Vagina (tissue), 2 donors: ENCODE measurements around the gene HDAC7.

ENCODE experiments used
- POLR2A ChIP-seq, 2 donors: fragments of 450-650 bp; IDR thresholded peaks; one replicate each; pipeline ENCODE4 v1.6.1; 2017; ENCODE audit warnings: antibody characterized with exemption in 2 of 2, mild to moderate bottlenecking in 2 of 2, moderate library complexity in 2 of 2
- TF ChIP-seq, protein P1 (sequence below), 3 experiments: fragments of 450-650 bp in 2 of 3; fragments of 200-600 bp in 1 of 3; sonication (generic) in 1 of 3; IDR thresholded peaks; one replicate each; pipeline ENCODE4 v1.5.1; 2017 to 2019; ENCODE audit warnings: antibody characterized with exemption in 3 of 3, mild to moderate bottlenecking in 2 of 3, moderate library complexity in 2 of 3

- no peak for TF ChIP-seq POLR2A (IDR thresholded peaks at IDR 0.05)
- TF ChIP-seq, protein P1, sequence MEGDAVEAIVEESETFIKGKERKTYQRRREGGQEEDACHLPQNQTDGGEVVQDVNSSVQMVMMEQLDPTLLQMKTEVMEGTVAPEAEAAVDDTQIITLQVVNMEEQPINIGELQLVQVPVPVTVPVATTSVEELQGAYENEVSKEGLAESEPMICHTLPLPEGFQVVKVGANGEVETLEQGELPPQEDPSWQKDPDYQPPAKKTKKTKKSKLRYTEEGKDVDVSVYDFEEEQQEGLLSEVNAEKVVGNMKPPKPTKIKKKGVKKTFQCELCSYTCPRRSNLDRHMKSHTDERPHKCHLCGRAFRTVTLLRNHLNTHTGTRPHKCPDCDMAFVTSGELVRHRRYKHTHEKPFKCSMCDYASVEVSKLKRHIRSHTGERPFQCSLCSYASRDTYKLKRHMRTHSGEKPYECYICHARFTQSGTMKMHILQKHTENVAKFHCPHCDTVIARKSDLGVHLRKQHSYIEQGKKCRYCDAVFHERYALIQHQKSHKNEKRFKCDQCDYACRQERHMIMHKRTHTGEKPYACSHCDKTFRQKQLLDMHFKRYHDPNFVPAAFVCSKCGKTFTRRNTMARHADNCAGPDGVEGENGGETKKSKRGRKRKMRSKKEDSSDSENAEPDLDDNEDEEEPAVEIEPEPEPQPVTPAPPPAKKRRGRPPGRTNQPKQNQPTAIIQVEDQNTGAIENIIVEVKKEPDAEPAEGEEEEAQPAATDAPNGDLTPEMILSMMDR (IDR thresholded peaks at IDR 0.05) = no peak
Measured at GRCh38 chr12:47848853-47849252, 29.1 kb upstream of the HDAC7 start.
